Uterus (tissue), 4 donors: ENCODE measurements around the gene TTLL3. TPM values are rescaled to one million over a fixed set of nuclear protein-coding genes. Genes with fewer than 3 reads are reported as not detected.
A peak's percentile ranks its signal among the peaks of the same experiment; 100 is the strongest.

ENCODE experiments used
- DNase-seq, 2 donors: peaks; one replicate each; pipeline ENCODE4 v3.0.0-alpha.2; 2019 to 2020
- H3K27ac ChIP-seq, 2 donors: fragments of 200-600 bp; sonication (generic); 1 replicate in 1 of 2; 2 replicates in 1 of 2; pipeline ENCODE4 v1.5.1; 2016 to 2018
- H3K27me3 ChIP-seq, 2 donors: fragments of 200-600 bp; sonication (generic); one replicate each; pipeline ENCODE4 v1.5.1; 2018 to 2019; ENCODE audit warnings: control low read depth in 1 of 2
- H3K36me3 ChIP-seq, 2 donors: fragments of 200-600 bp; sonication (generic); one replicate each; pipeline ENCODE4 v1.5.1; 2019; ENCODE audit warnings: control low read depth in 1 of 2
- H3K4me1 ChIP-seq, 2 donors: fragments of 200-600 bp; sonication (generic); one replicate each; pipeline ENCODE4 v1.5.1; 2018 to 2019; ENCODE audit warnings: control low read depth in 1 of 2
- H3K4me3 ChIP-seq, 2 donors: fragments of 200-600 bp; sonication (generic); 1 replicate in 1 of 2; 2 replicates in 1 of 2; pipeline ENCODE4 v1.5.1; 2018 to 2019; ENCODE audit warnings: mild to moderate bottlenecking in 1 of 2
- H3K9me3 ChIP-seq, 2 donors: fragments of 200-600 bp; sonication (generic); one replicate each; pipeline ENCODE4 v1.5.1; 2019; ENCODE audit warnings: control low read depth in 1 of 2
- CTCF ChIP-seq, 4 experiments: fragments of 200-600 bp in 2 of 4; fragments of 450-650 bp in 2 of 4; sonication (generic) in 2 of 4; IDR thresholded peaks; one replicate each; pipeline ENCODE4 v1.5.1; 2016 to 2019; ENCODE audit warnings: antibody characterized with exemption in 4 of 4, mild to moderate bottlenecking in 2 of 4, moderate library complexity in 1 of 4
- POLR2A ChIP-seq, 2 donors: fragments of 450-650 bp; IDR thresholded peaks; one replicate each; pipeline ENCODE4 v1.6.1; 2016; ENCODE audit warnings: antibody characterized with exemption in 2 of 2, mild to moderate bottlenecking in 1 of 2, moderate library complexity in 1 of 2
- intact Hi-C: fragments of 100-400 bp; cut with DNase I; formaldehyde crosslinking; loops from one replicate; pipeline ENCODE4 v1.15.1; 2023; ENCODE audit warnings: low total_unique reads
- total RNA-seq, 4 donors: library from RNA; depleted of rRNA in 3 of 4; stranded (reverse); fragments of >200 nt in 3 of 4; gene quantifications; one replicate each; pipeline versions ENCODE4 v1.1.0 to v1.2.4, GENCODE V29; 2014 to 2023
- donor health status: DM: yes; HTN: yes; CAD: no.

Gene TTLL3
- total RNA-seq, 4 donors from 2014 or later, result 67.1 to 349 (median 83.7) TPM

GRCh38 chr3:9767418-9767817, 42.6 kb upstream of the TTLL3 start:
- Histone ChIP-seq H3K27ac (peak overlapping the region; percentile 34 to 95), H3K36me3 (no peaks in the 10 kb centered on the region), H3K4me3 (no peak overlapping the region), H3K27me3 (no peaks in the 10 kb centered on the region), H3K4me1 (peaks cover 0 to 9% of the 10 kb centered on the region in 2 donors), H3K9me3 (no peaks in the 10 kb centered on the region)
- intact Hi-C loops, result no loop called here
- TF ChIP-seq CTCF (IDR thresholded peaks at IDR 0.05), result no peak
- TF ChIP-seq POLR2A (IDR thresholded peaks at IDR 0.05), result no peak
- no peak for DNase-seq

- Histone ChIP-seq H3K27me3 (no peaks in the 10 kb centered on the region), H3K36me3 (no peaks in the 10 kb centered on the region), H3K27ac (peak overlapping the region; percentile 95 to 98), H3K9me3 (no peaks in the 10 kb centered on the region), H3K4me3 (no peak overlapping the region), H3K4me1 (peaks cover 0 to 9% of the 10 kb centered on the region in 2 donors)
- intact Hi-C loops, result no loop called here
- DNase-seq, result no peak
- TF ChIP-seq POLR2A (IDR thresholded peaks at IDR 0.05), result no peak
- TF ChIP-seq CTCF (IDR thresholded peaks at IDR 0.05), result no peak
These were observed 41.8 kb upstream of the TTLL3 start for GRCh38 chr3:9768141-9768775.

GRCh38 chr3:9769012-9769411, 41.0 kb upstream of the TTLL3 start:
- no peaks in the 10 kb centered on the region for H3K9me3 ChIP-seq
- no peak for TF ChIP-seq POLR2A (IDR thresholded peaks at IDR 0.05)
- TF ChIP-seq CTCF (IDR thresholded peaks at IDR 0.05), result no peak
- DNase-seq, result no peak
- peaks cover 0 to 9% of the 10 kb centered on the region in 2 donors for H3K4me1 ChIP-seq
- no peaks in the 10 kb centered on the region for H3K36me3 ChIP-seq
- intact Hi-C loops, result no loop called here
- peak overlapping the region; percentile 95 to 98 for H3K27ac ChIP-seq
- H3K27me3 ChIP-seq, result no peaks in the 10 kb centered on the region
- peak overlapping the region; percentile 62 to 84 for H3K4me3 ChIP-seq

- H3K4me3 ChIP-seq, result peak within 1 kb of the TSS; percentile 62 to 84
- no peaks in the 10 kb centered on the region for H3K27me3 ChIP-seq
- peak; percentile 85 to 88 for DNase-seq
- TF ChIP-seq CTCF (IDR thresholded peaks at IDR 0.05) (no peak), POLR2A (IDR thresholded peaks at IDR 0.05) (peak; percentile 80 to 91)
- no peaks in the 10 kb centered on the region for H3K9me3 ChIP-seq
- peak within 1 kb of the TSS; percentile 95 to 98 for H3K27ac ChIP-seq
- no peaks in the 10 kb centered on the region for H3K36me3 ChIP-seq
- intact Hi-C loops, result no loop called here
- peaks cover 0 to 9% of the 10 kb centered on the region in 2 donors for H3K4me1 ChIP-seq
These were observed 40.4 kb upstream of the TTLL3 start, which contains the start of gene CAMK1 for GRCh38 chr3:9769426-9770275. Gene CAMK1, minus strand, starts transcription at chr3:9769947. Its CDS starts 2,198 bp downstream, at chr3:9767749.
